Motor neuron (in vitro differentiated cells): ENCODE results near the gene MOSMO. TPM values are rescaled to one million over a fixed set of nuclear protein-coding genes. Genes with fewer than 3 reads are reported as not detected.
"Not testable (repeated sequence)": the region's sequence is repeated elsewhere in the genome, so short reads cannot be mapped to it uniquely, and the experiment has no call there.

Experiments used
- ATAC-seq, 8 experiments: fragments of 200-7000 bp; cut with Tn5 transposase; replicated peaks in 6 of 8; 2 replicates each; pipeline ENCODE4 v1.8.0; 2021; ENCODE audit warnings: mild to moderate bottlenecking in 8 of 8, moderate library complexity in 8 of 8
- H3K27ac ChIP-seq, 2 donors: fragments of 250-450 bp; sonication (Bioruptor Pico); 2 replicates each; pipeline ENCODE4 v1.9.0; 2021; ENCODE audit warnings: antibody characterized with exemption in 2 of 2, mild to moderate bottlenecking in 2 of 2, moderate library complexity in 1 of 2
- H3K4me1 ChIP-seq, 2 donors: fragments of 250-450 bp; sonication (Bioruptor Pico); replicated peaks in 1 of 2; 2 replicates each; pipeline ENCODE4 v1.6.1; 2021; ENCODE audit warnings: antibody characterized with exemption in 2 of 2, mild to moderate bottlenecking in 2 of 2, moderate library complexity in 1 of 2
- H3K4me3 ChIP-seq, 5 donors: fragments of 250-450 bp; sonication (Bioruptor Pico); 2 replicates each; pipeline ENCODE4 v1.9.0; 2021; ENCODE audit warnings: antibody characterized with exemption in 5 of 5, mild to moderate bottlenecking in 5 of 5, moderate library complexity in 4 of 5
- WGBS, 10 experiments: fragments of 450-650 bp; shearing (Covaris generic); methylation state at CpG; one replicate each; pipeline ENCODE4 v1.0.0; 2022; 5-methylcytosine and 5-hydroxymethylcytosine counted together
- in situ Hi-C, 9 experiments: fragments of 400-800 bp; cut with MboI; loops; one replicate each; pipeline ENCODE4 v1.15.0; 2021; ENCODE audit warnings: low sequenced_read_pairs in 9 of 9, low pct_unique_long_range_greater_than_20kb in 2 of 9; ENCODE audit not compliant: unreplicated experiment in 9 of 9
- total RNA-seq, 8 experiments: library from RNA; unstranded; fragments of 300-600 nt; gene quantifications; 2 replicates each; pipeline versions ENCODE4 v1.2.3 to v1.2.4, GENCODE V29; 2022

Gene MOSMO
- total RNA-seq, 8 experiments from 2014 or later, result 13.4 to 25.4 (median 17.2) TPM

- 22 to 57% (median 50%) methylated on average over 1 of the region's 1 CpG; no CpG with 5 or more reads in 3 of the 10 experiments for WGBS, 10 experiments
- in situ Hi-C loops, result loop anchor here in 1 of 9 experiments (10.0 kb wide), 1 partner anchor 99 kb away; the partner anchor contains the start of genes MOSMO and PDZD9
- Histone ChIP-seq H3K4me1 (no peaks in the 10 kb centered on the region), H3K27ac (no peak overlapping the region), H3K4me3 (no peak overlapping the region)
- ATAC-seq, result no peak
These were observed 95.5 kb downstream of the MOSMO start for GRCh38 chr16:22103441-22103840.

- in situ Hi-C loops, result loop anchor here in 1 of 9 experiments (10.0 kb wide), 1 partner anchor 105 kb away; the partner anchor contains the start of genes MOSMO and PDZD9
- ATAC-seq, result no peak
- 0 to 60% (median 52%) methylated on average over 1 to 4 of the region's 4 CpGs; no CpG with 5 or more reads in 3 of the 10 experiments for WGBS, 10 experiments
These were observed 101.5 kb downstream of the MOSMO start for GRCh38 chr16:22109258-22109898.

GRCh38 chr16:22111629-22112028 lies 103.7 kb downstream of the MOSMO start:
- H3K4me1 ChIP-seq, H3K4me3 ChIP-seq, in situ Hi-C loops, ATAC-seq, H3K27ac ChIP-seq: not testable (repeated sequence)
- 0 to 83% (median 46%) methylated on average over 1 to 4 of the region's 5 CpGs; no CpG with 5 or more reads in 2 of the 10 experiments for WGBS, 10 experiments

More at GRCh38 chr16:22109258-22109898, 101.5 kb downstream of the MOSMO start:
- H3K4me3 ChIP-seq, result no peak overlapping the region
- H3K4me1 ChIP-seq, result no peaks in the 10 kb centered on the region
- no peak overlapping the region for H3K27ac ChIP-seq

GRCh38 chr16:22116095-22116700 lies 108.3 kb downstream of the MOSMO start:
- no peak overlapping the region for H3K27ac ChIP-seq
- in situ Hi-C loops, result no loop called here
- H3K4me1 ChIP-seq, result peaks cover 0 to 7% of the 10 kb centered on the region in 2 donors
- WGBS, 10 experiments, result 7 to 100% (median 50%) methylated on average over 1 to 2 of the region's 2 CpGs; no CpG with 5 or more reads in 1 of the 10 experiments
- no peak overlapping the region for H3K4me3 ChIP-seq
- no peak for ATAC-seq

GRCh38 chr16:22117609-22118008 lies 109.7 kb downstream of the MOSMO start:
- Histone ChIP-seq H3K4me1 (peaks cover 0 to 7% of the 10 kb centered on the region in 2 donors), H3K4me3 (no peak overlapping the region), H3K27ac (no peak overlapping the region)
- WGBS, 10 experiments, result 33 to 100% (median 80%) methylated on average over 1 to 2 of the region's 2 CpGs; no CpG with 5 or more reads in 5 of the 10 experiments
- in situ Hi-C loops, result no loop called here
- peak in 6 of 8 experiments; percentile 43 to 98 (median 64) for ATAC-seq

GRCh38 chr16:22120440-22120839 lies 112.5 kb downstream of the MOSMO start:
- Histone ChIP-seq H3K27ac (no peak overlapping the region), H3K4me1 (peaks cover 0 to 7% of the 10 kb centered on the region in 2 donors), H3K4me3 (no peak overlapping the region)
- 0 to 100% (median 76%) methylated on average over 1 to 3 of the region's 3 CpGs; no CpG with 5 or more reads in 2 of the 10 experiments for WGBS, 10 experiments
- ATAC-seq, result no peak
- in situ Hi-C loops, result no loop called here

- in situ Hi-C loops, result no loop called here
- Histone ChIP-seq H3K27ac (no peak overlapping the region), H3K4me1 (peaks cover 0 to 3% of the 10 kb centered on the region in 2 donors), H3K4me3 (no peak overlapping the region)
- no peak for ATAC-seq
These were observed 114.3 kb downstream of the MOSMO start for GRCh38 chr16:22122239-22122638.

GRCh38 chr16:22123146-22123545 lies 115.2 kb downstream of the MOSMO start:
- peak in 1 of 8 experiments; percentile 53 for ATAC-seq
- H3K27ac ChIP-seq, result no peak overlapping the region
- 0 to 60% (median 30%) methylated on average over 1 to 2 of the region's 3 CpGs; no CpG with 5 or more reads in 5 of the 10 experiments for WGBS, 10 experiments
- in situ Hi-C loops, result no loop called here
- H3K4me1 ChIP-seq, result no peaks in the 10 kb centered on the region
- no peak overlapping the region for H3K4me3 ChIP-seq

GRCh38 chr16:22123759-22124490 lies 116.0 kb downstream of the MOSMO start:
- Histone ChIP-seq H3K4me3 (no peak overlapping the region), H3K27ac (no peak overlapping the region), H3K4me1 (no peaks in the 10 kb centered on the region)
- ATAC-seq, result no peak
- in situ Hi-C loops, result no loop called here
- WGBS, 10 experiments, result 48 to 100% (median 93%) methylated on average over 1 to 4 of the region's 7 CpGs; no CpG with 5 or more reads in 3 of the 10 experiments

GRCh38 chr16:22124583-22125284 lies 116.8 kb downstream of the MOSMO start:
- 58 to 90% (median 79%) methylated on average over 2 to 5 of the region's 6 CpGs for WGBS, 10 experiments
- in situ Hi-C loops, result loop anchor here in 1 of 9 experiments (25.0 kb wide), 1 partner anchor 462 kb away; the partner anchor contains the start of genes IGSF6 and OTOA
- H3K27ac ChIP-seq, result no peak overlapping the region

GRCh38 chr16:22126037-22126558 lies 118.2 kb downstream of the MOSMO start:
- peak in 1 of 8 experiments; percentile 95 for ATAC-seq
- in situ Hi-C loops, result loop anchor here in 1 of 9 experiments (25.0 kb wide), 1 partner anchor 464 kb away; the partner anchor contains the start of genes IGSF6 and OTOA
- no peak overlapping the region for H3K27ac ChIP-seq
- WGBS, 10 experiments, result 45 to 93% (median 79%) methylated on average over 2 to 11 of the region's 15 CpGs; no CpG with 5 or more reads in 1 of the 10 experiments
- no peak overlapping the region for H3K4me3 ChIP-seq
- H3K4me1 ChIP-seq, result no peaks in the 10 kb centered on the region

More at GRCh38 chr16:22124583-22125284, 116.8 kb downstream of the MOSMO start:
- Histone ChIP-seq H3K4me3 (no peak overlapping the region), H3K4me1 (no peaks in the 10 kb centered on the region)
- no peak for ATAC-seq

GRCh38 chr16:22128537-22128936 lies 120.6 kb downstream of the MOSMO start:
- not testable (repeated sequence) for H3K27ac ChIP-seq, H3K4me1 ChIP-seq, H3K4me3 ChIP-seq, ATAC-seq
- WGBS, 10 experiments, result 0 to 100% (median 81%) methylated on average over 1 of the region's 1 CpG; no CpG with 5 or more reads in 2 of the 10 experiments
- in situ Hi-C loops, result loop anchor here in 1 of 9 experiments (25.0 kb wide), 1 partner anchor 466 kb away; the partner anchor contains the start of genes IGSF6 and OTOA
